Measurements from ENCODE around the gene ADGRA3.

Gene ADGRA3

GRCh38 chr4:22496165-22496813 lies 19.6 kb downstream of the ADGRA3 start:
- H3K4me1 Mint-ChIP-seq = peaks cover 5% of the 10 kb centered on the region
- H3K4me3 Mint-ChIP-seq = no peak overlapping the region

DNA sequence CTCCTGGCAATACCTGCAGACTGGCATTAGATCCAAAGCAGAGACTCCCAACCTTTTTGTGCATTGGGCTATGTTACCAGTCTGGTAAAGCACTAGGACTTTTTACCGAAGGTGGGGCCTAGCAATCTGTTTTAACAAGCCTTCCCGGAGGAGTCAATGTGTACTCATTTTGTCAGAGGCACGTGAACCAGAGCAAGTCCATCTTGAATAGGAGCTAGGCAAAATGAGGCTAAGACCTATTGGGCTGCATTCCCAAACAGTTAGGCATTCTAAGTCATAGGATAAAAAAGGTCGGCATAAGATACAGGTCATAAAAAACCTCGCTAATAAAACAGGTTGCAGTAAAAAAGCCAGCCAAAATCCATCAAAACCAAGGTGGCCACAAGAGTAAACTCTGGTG lies 22.3 kb downstream of the ADGRA3 start:
- Mint-ChIP-seq H3K27ac (no peak overlapping the region), H3K27me3 (no peaks in the 10 kb centered on the region), H3K4me3 (no peak overlapping the region)

More at GRCh38 chr4:22496165-22496813, 19.6 kb downstream of the ADGRA3 start:
- Mint-ChIP-seq H3K27me3 (no peaks in the 10 kb centered on the region), H3K9me3 (peaks cover 0 to 4% of the 10 kb centered on the region in 2 donors), H3K27ac (no peak overlapping the region)
- ATAC-seq (no peak), DNase-seq (no peak)

GRCh38 chr4:22492987-22493386 lies 22.9 kb downstream of the ADGRA3 start:
- Mint-ChIP-seq H3K27me3 (no peaks in the 10 kb centered on the region), H3K4me3 (no peak overlapping the region), H3K27ac (no peak overlapping the region), H3K4me1 (no peaks in the 10 kb centered on the region), H3K9me3 (peaks cover 0 to 4% of the 10 kb centered on the region in 2 donors)
- no peak for ATAC-seq
- no peak for DNase-seq

More for the DNA sequence above, 22.3 kb downstream of the ADGRA3 start:
- no peak for DNase-seq
- peaks cover 0 to 4% of the 10 kb centered on the region in 2 donors for H3K9me3 Mint-ChIP-seq
- no peaks in the 10 kb centered on the region for H3K4me1 Mint-ChIP-seq
- ATAC-seq = no peak

GRCh38 chr4:22491939-22492338 lies 23.9 kb downstream of the ADGRA3 start:
- DNase-seq (no peak), ATAC-seq (no peak)
- peaks cover 0 to 4% of the 10 kb centered on the region in 2 donors for H3K9me3 Mint-ChIP-seq
- H3K27ac Mint-ChIP-seq = no peak overlapping the region
- H3K4me1 Mint-ChIP-seq = no peaks in the 10 kb centered on the region
- H3K27me3 Mint-ChIP-seq = no peaks in the 10 kb centered on the region
- no peak overlapping the region for H3K4me3 Mint-ChIP-seq

DNA sequence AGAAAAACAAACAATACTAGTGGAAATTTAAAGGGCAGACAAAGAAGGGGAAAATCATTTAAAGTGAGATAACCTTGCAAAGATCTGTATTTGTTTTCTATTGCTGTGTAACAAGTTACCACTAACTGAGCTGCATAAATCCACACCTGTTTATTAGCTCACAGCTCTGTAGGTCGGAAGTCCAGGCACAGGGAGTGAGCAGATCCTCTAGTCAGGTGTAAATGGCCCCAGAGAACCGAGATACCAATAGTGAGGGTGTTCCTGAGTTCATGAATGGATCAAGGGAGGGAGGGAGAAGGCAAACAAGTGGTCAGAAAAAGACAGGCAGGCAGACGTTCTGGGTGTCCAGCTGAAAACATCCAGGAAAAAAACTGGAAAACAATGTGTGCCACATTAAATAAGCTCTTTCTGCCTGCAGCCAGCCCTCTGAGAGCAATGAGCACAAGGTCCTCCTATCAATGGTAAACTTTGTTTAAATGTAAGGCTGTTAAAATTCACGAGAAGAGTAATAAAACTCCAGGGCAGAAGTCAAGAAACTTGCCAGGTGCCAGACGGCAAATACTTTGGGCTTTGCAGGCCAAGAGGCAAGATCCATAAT lies 25.0 kb downstream of the ADGRA3 start:
- no peaks in the 10 kb centered on the region for H3K27me3 Mint-ChIP-seq
- DNase-seq = no peak
- H3K4me3 Mint-ChIP-seq = no peak overlapping the region
- H3K27ac Mint-ChIP-seq = no peak overlapping the region
- ATAC-seq = no peak
- H3K9me3 Mint-ChIP-seq = peaks cover 0 to 4% of the 10 kb centered on the region in 2 donors
- H3K4me1 Mint-ChIP-seq = peaks cover 8% of the 10 kb centered on the region

GRCh38 chr4:22488106-22488505 lies 27.8 kb downstream of the ADGRA3 start:
- Mint-ChIP-seq H3K9me3 (no peaks in the 10 kb centered on the region), H3K27ac (no peak overlapping the region), H3K4me3 (no peak overlapping the region), H3K27me3 (no peaks in the 10 kb centered on the region), H3K4me1 (peaks cover 30% of the 10 kb centered on the region)
- ATAC-seq (no peak), DNase-seq (no peak)

GRCh38 chr4:22487328-22487727 lies 28.5 kb downstream of the ADGRA3 start:
- peaks cover 34% of the 10 kb centered on the region for H3K4me1 Mint-ChIP-seq
- H3K9me3 Mint-ChIP-seq = no peaks in the 10 kb centered on the region
- DNase-seq (no peak), ATAC-seq (no peak)
- no peak overlapping the region for H3K4me3 Mint-ChIP-seq
- no peak overlapping the region for H3K27ac Mint-ChIP-seq
- H3K27me3 Mint-ChIP-seq = no peaks in the 10 kb centered on the region

DNA sequence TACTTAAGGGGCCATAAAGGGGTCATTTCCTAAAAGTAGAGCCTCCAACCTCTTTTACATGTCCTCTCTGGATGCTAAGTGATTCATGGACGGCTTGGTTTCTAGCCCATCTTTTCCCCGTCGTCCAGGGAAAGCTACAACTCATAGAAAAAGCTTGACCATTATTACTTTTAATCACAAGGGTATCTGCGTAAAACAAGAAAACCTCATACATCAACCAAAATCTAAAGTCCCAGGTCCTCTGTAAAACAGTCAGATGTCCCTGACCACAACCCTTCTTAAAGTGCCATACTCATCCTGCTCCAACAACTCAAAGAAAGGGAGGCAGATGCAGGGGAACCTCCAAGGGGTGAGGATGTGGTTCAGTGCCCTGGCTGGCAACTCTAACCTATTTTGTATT lies 29.6 kb downstream of the ADGRA3 start:
- no peak for DNase-seq
- ATAC-seq = no peak
- Mint-ChIP-seq H3K9me3 (no peaks in the 10 kb centered on the region), H3K4me3 (no peak overlapping the region), H3K27ac (peak overlapping the region in 1 of 2 donors; percentile 77), H3K27me3 (no peaks in the 10 kb centered on the region), H3K4me1 (peaks cover 34% of the 10 kb centered on the region)

DNA sequence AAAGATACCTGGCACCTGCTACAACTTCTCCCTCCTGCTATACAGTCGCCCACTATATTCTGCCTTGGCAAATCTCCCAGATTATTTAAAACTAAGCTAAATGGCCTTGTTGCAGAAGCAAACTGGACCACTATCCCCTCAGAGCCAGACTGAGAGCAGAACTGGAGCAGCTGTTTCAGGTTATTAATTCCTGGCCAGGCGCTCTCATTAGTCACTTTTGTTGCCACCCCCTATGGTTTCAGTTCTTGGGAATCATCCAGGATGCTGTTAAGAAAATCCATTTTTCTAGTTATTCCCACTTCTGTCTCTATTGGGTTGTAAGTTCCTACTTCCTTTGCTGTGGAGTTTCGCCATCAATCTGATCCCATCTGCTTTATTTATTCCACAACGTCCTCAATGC lies 30.1 kb downstream of the ADGRA3 start:
- ATAC-seq (no peak), DNase-seq (no peak)
- Mint-ChIP-seq H3K27ac (peak overlapping the region in 1 of 2 donors; percentile 77), H3K9me3 (no peaks in the 10 kb centered on the region), H3K4me1 (peaks cover 34% of the 10 kb centered on the region), H3K27me3 (no peaks in the 10 kb centered on the region), H3K4me3 (no peak overlapping the region)

- DNase-seq (no peak), ATAC-seq (no peak)
- H3K27ac Mint-ChIP-seq = peak overlapping the region in 1 of 2 donors; percentile 73
- H3K4me1 Mint-ChIP-seq = peaks cover 40% of the 10 kb centered on the region
- no peaks in the 10 kb centered on the region for H3K27me3 Mint-ChIP-seq
- no peak overlapping the region for H3K4me3 Mint-ChIP-seq
- H3K9me3 Mint-ChIP-seq = no peaks in the 10 kb centered on the region
Measured at GRCh38 chr4:22483551-22483981, 32.3 kb downstream of the ADGRA3 start.

- H3K4me3 Mint-ChIP-seq = no peak overlapping the region
- H3K27me3 Mint-ChIP-seq = no peaks in the 10 kb centered on the region
- peaks cover 44% of the 10 kb centered on the region for H3K4me1 Mint-ChIP-seq
- ATAC-seq (no peak), DNase-seq (no peak)
- H3K9me3 Mint-ChIP-seq = no peaks in the 10 kb centered on the region
- H3K27ac Mint-ChIP-seq = peak overlapping the region; percentile 19 to 67
Measured at GRCh38 chr4:22482250-22483127, 33.4 kb downstream of the ADGRA3 start.

GRCh38 chr4:22480675-22481327 lies 35.1 kb downstream of the ADGRA3 start:
- no peak overlapping the region for H3K27ac Mint-ChIP-seq
- no peak overlapping the region for H3K4me3 Mint-ChIP-seq
- no peaks in the 10 kb centered on the region for H3K27me3 Mint-ChIP-seq
- ATAC-seq = no peak
- no peak for DNase-seq
- H3K4me1 Mint-ChIP-seq = peaks cover 36% of the 10 kb centered on the region
- H3K9me3 Mint-ChIP-seq = no peaks in the 10 kb centered on the region

GRCh38 chr4:22478426-22478825 lies 37.4 kb downstream of the ADGRA3 start:
- Mint-ChIP-seq H3K4me3 (peak overlapping the region in 1 of 2 donors; percentile 37), H3K4me1 (peaks cover 17% of the 10 kb centered on the region), H3K9me3 (no peaks in the 10 kb centered on the region), H3K27me3 (no peaks in the 10 kb centered on the region), H3K27ac (peak overlapping the region in 1 of 2 donors; percentile 40)
- DNase-seq (no peak), ATAC-seq (peak; percentile 74)

DNA sequence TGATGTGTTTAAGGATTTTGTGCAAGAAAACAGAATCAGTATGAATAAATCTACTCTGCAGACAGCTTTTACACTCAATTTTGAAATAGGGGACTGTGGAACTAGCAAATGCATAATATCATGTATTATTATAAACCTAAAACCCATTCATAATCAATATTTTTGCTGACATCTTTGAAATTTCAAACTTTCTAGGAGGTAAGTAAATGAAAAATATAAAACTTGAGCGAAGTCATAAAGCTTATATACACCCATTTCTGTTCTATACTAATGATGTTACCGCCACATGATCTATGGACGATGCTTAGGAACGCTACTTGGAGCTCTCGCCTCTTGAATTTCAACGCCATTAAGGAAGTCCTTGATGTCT lies 38.1 kb downstream of the ADGRA3 start:
- no peaks in the 10 kb centered on the region for H3K27me3 Mint-ChIP-seq
- H3K9me3 Mint-ChIP-seq = no peaks in the 10 kb centered on the region
- DNase-seq (no peak), ATAC-seq (no peak)
- no peak overlapping the region for H3K4me3 Mint-ChIP-seq
- H3K27ac Mint-ChIP-seq = no peak overlapping the region
- peaks cover 11% of the 10 kb centered on the region for H3K4me1 Mint-ChIP-seq

DNA sequence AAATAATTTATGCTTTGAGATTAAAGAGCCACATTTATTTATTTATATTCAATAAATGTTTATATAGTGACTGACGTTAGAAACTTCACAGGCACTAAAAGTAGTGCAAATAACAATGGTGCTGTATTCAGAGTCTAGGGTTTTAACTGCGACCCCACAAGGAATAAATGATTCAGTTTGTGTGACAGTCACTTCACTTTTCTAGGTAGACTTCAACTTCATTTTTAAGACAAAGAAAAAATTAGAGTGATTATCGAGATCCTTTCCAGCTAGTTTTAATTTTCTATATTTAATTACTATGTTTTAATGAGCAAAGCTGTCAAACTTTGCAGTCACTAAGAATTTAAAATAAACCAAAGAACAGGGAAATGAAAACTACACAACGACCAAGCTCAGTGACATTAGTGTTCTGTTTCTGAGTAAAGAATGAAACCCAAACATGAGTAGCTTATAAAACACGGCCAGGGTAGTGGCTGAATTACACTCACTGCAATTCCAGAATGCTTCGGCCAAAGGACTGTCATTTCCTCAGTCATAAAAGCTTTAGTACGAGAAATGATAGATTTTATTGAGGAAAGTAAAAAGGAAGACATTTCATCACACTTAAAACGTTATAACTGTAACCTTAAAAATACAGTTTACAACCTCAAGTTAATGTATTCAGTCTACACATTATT lies 38.6 kb downstream of the ADGRA3 start:
- H3K4me1 Mint-ChIP-seq = peaks cover 10% of the 10 kb centered on the region
- ATAC-seq (no peak), DNase-seq (no peak)
- H3K27me3 Mint-ChIP-seq = no peaks in the 10 kb centered on the region
- H3K4me3 Mint-ChIP-seq = no peak overlapping the region
- no peaks in the 10 kb centered on the region for H3K9me3 Mint-ChIP-seq
- H3K27ac Mint-ChIP-seq = no peak overlapping the region

Data from stimulated activated naive CD8-positive, alpha-beta T cell treated with anti-CD3 and anti-CD28 coated beads, Interleukin-15, amount 100 ng/mL, for 72 hours (primary cell).